SKM-1 (cell line): ENCODE results near the gene RPL12.
"Not testable (repeated sequence)": the region's sequence is repeated elsewhere in the genome, so short reads cannot be mapped to it uniquely, and the experiment has no call there.

Source experiments
- DNase-seq: peaks from one replicate; lab custom pipeline; 2025; ENCODE audit not compliant: unreplicated experiment; lab: John Stamatoyannopoulos, UW

Gene RPL12

GRCh38 chr9:127470662-127471061 lies 19.5 kb upstream of the RPL12 start:
- DNase-seq = no peak

DNA sequence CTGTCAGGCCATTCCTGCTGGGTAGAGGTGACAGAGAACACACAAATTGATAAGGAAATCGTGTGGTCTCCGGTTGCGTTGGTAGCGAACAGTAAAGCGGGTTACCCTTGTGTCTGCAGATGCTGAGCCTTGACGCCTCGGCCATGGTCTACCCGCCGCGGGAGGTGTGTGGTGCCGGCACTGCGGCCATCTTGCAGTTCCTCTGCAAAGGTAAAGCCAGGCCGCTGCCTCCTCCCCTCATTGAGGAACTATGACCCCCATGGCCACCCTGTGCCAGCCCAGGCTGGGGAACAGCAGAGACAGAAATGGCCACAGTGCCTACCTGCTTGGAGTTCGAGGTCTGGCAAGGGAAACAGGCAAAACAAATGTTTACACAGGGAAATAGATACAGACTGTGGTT lies 16.4 kb upstream of the RPL12 start:
- DNase-seq = no peak

DNA sequence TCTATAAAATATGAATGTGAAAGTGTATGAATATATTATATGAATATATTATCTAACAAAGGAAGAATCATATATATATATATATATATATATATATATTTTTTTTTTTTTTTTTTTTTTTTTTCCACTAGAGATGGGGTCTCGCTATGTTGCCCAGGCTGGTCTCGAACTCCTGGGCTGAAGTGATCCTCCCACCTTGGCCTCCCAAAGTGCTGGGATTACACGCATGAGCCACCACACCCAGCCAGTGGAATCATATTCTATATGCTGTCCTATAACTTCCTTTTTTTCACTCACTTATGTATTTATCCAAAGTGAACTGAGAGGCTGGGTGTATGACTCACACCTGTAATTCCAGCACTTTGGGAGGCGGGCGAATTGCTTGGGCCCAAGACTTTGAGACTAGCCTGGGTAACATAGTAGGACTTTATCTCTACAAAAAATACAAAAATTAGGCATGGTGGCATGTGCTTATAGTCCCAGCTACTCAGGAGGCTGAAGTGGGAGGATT lies 15.3 kb upstream of the RPL12 start:
- not testable (repeated sequence) for DNase-seq

GRCh38 chr9:127463911-127464310 lies 12.7 kb upstream of the RPL12 start:
- no peak for DNase-seq

GRCh38 chr9:127463382-127463781 lies 12.2 kb upstream of the RPL12 start:
- no peak for DNase-seq

DNA sequence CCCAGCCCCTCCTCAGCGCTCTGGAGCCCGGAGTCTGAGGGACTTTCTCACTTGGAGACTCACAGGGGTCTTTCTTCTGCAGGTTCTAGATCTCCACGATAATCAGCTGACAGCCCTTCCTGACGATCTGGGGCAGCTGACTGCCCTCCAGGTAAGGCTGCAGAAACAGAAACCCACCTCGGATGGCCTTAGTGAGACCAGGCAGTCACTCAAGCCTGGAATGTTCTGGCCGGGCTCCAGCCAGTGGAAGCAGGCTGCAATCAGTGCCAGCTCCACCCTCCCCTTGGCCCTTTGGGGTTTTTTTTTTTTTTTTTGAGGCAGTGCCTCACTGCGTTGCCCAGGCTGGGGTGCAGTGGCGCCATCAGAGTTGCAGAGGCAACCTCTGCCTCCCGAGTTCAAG lies 7.7 kb upstream of the RPL12 start:
- DNase-seq = no peak

GRCh38 chr9:127457191-127457878 lies 6.1 kb upstream of the RPL12 start:
- DNase-seq = no peak

DNA sequence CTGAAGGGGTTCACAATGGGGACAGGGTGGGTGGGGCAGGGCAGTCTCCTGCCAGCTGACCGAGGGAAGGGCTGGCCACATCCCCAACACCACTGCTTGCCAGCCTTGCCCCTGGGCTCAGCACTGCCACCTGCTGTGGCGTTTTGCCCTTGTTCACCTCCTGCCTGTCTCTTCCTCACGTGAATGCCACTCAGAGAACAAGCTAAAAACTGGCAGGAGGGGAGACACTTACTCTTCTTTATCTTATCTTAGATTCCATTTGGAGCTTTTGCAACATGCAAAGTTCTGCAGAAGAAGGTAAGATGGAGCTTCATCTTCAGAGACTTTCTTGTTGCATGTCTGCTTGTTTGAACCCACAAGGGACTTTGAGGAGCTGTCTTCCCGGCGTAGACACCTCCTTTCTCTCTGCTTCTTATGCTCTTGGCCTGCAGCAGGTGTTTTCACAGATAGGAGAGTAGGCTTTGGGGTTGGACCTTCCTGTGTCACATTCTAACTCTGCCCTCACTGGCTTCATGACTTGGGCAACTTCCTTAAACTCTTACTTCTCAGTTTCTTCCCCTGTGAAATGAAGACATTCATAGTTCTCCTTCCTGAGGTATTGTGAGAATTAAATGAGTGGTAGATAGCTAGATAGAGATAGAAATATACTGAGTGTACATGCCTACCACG lies 4.3 kb upstream of the RPL12 start:
- peak; percentile 93 for DNase-seq

DNA sequence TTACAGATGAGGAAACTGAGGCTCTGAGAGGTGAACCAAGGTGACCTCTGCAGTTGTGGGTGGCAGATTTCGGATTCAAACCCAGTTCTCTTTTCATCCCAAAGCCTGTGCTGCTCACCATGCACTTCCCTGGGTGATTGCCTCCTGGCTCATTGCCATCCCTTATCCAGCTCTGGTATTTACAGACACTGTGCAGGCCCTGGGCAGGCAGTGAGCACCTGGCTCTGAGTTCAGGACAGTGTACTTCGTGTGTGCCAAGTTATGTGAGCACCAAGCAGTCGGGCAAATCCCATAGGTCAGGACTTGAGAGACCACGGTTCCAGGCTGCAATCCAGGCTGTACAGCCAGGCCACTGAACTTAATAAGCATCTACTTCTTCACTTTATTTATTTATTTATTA lies 1.5 kb upstream of the RPL12 start:
- no peak for DNase-seq

DNA sequence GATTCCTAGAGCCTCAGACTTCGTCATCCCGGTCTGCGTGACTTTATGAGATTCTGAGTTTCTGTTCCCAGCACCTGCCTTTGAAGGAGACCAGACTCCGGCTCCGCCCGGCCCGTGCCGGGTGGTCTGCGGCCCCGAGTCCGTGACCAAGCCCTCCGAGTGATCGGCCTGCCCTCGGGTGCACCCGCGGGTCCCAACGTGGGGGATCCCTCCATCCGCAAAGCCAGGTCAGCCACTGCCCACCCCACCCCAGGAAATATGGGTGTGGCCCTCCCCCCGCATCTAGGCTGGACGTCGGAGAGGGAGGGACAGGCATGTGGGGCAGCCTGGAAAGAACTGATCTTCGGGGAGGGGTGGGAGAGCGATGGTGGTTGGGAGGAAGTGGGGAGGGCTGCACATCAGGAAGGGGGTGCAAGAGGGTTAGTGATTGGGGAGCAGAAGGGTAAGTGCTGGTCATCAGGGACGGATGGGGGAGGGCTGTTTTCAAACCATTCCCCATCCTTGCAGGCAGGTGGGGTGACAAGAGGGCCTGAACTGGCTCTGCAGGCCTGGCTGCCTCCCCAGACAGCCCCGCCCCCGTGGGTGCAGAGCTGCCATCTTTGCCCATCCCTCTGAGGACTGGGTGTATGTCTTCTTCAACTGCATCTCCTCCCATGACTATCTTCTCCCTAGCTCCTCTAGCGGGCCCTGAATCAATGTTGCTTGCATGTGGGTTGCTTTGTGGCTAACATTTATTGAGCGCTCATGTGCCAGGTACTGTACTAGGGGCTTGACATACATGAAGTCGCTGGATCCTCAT lies 851 bp upstream of the RPL12 start:
- no peak for DNase-seq

- DNase-seq = no peak
Observed at GRCh38 chr9:127451608-127451857, 327 bp upstream of the RPL12 start.

- no peak for DNase-seq
Observed at GRCh38 chr9:127450243-127450760, 904 bp downstream of the RPL12 start.

- DNase-seq = no peak
Observed at GRCh38 chr9:127449332-127449966, 1.8 kb downstream of the RPL12 start.

DNA sequence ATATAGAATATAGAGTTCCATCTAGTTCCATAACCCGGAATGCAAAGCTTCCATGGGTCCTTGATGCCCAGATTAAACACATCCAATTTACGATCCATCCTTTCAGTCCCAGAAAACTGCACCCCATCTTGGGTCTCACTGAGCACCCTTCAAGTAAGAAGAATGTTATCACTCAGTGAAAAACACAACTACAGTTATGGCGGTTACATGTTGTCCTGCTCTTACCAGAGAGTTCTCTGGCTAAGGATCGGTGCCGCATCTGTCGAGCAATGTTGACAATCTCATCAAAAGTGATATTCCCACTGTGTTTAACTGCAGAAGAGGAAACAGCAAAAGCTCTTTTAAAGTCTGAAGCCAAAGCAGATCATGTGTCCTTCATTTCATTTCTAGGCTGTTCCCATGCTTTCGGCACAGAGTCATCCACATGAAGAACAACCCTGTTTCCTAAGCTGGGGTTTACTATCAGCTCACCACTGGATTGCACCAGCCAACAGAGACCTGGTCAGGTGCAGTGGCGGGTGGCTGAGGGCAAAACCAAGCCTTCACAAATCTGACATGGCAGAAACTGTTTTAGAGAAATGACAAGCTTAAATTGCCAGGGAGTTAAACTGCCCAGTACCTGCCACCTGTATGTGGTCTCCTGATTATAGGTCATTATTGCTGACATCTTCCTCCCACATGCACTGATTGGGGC lies 2.9 kb downstream of the RPL12 start:
- DNase-seq = no peak

GRCh38 chr9:127447416-127448111 lies 3.6 kb downstream of the RPL12 start:
- no peak for DNase-seq

GRCh38 chr9:127446713-127447415 lies 4.3 kb downstream of the RPL12 start:
- DNase-seq = no peak

DNA sequence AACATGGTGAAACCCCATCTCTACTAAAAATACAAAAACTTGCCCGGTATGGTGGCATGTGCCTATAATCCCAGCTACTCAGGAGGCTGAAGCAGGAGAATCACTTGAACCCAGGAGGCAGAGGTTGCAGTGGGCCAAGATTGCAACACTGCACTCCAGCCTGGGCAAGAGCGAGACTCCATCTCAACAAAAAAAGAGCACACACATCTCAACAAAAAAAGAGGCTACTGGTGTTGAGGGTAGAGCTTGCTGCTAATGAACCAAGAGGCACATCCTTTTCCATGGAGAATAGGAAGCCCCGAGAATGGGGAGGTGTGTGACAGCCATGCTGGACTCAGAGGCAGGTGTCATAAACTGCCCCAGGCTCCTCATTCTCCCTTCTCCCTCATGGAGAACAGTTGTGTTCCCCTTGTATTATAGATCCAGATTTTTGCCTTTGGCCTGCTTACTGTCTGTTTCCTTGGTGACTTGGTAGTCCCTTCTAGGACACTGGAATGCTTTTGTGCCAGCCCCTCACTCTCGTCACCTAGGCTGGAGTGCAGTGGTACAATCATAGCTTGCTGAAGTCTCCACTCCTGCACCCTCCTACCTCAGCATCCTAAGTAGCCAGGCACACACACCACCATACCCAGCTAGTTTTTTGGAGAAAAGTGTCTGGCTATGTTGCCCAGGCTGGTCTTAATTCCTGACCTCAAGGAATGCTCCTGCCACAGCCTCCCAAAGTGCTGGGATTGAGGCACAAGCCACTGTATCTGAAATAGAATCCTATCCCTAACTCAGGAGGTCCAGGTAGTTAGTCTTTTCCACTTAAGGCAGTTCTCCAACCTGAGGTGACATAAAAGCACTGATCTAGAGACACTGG lies 5.1 kb downstream of the RPL12 start:
- DNase-seq = no peak

DNA sequence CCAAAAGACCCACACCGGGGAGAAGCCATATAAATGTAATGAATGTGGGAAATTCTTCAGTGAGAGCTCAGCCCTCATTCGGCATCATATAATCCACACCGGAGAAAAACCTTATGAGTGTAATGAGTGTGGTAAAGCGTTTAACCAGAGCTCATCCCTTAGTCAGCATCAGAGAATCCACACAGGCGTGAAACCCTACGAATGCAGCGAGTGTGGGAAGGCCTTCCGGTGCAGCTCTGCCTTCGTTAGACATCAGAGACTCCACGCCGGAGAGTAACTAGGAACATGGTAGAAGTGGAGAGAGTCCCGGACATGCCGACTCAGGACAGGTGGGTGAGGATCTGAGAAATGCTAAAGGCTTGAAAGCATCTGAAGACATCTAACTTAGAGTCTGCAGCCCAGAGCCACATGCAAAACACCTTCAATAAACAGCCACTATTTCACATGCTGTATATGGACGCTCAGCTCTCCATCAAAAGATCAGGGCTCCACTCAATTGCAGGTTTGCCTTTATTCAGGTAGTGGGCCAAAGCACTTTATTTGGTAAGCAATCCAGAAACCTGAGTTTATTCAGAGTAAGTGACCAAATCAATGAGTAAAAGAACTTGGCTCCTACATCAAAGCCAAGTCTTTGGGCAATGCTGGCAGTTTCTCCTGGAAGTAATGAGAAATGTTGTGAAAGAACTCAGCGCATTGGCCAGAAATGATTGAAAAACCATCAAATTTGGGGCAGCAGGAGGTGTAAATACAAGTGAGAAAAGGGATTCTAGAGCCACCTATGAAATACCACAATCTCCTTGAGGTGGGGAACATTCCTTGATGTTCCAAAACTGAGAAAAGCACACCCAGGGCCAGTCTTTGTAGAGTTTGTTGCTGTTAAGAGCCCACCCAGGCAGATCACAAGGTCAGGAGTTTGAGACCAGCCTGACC lies 6.0 kb downstream of the RPL12 start:
- no peak for DNase-seq
